Measurements from ENCODE around the gene COMMD4.
A peak's percentile ranks its signal among the peaks of the same experiment; 100 is the strongest.

Gene COMMD4

DNA sequence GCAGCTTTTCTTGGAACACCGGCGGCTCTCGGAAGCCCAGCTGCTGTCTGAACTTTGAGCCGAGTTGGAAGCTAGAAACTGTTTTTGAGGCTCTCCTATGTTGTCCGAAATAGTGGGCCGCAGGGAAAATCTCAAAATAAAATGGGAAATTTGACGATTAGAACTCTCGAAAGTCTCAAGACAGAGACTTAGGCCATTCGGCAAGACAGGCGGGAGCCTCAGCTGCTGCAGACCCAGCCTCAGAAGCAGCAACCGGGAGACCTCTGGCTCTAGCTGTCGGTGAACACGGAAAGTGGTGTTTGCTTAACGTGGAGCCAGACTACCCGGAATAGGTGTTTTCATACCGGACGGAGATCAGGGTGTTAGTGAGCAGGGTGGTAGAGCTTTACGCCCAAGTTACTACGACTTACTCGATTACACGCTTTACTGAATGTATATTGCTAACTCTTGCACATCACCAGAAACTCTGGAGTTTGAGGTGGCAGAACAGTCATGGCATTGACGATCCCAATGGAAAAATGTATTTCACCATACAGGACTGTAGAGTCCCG, 32.9 kb downstream of the COMMD4 start:
- Histone ChIP-seq H3K9ac (ENCODE audit: low read depth, low read length, poor library complexity, severe bottlenecking) (peak overlapping the region; percentile 88), H4K20me1 (ENCODE audit: insufficient read depth, low read length, poor library complexity, severe bottlenecking) (no peaks in the 10 kb centered on the region), H3K79me2 (ENCODE audit: insufficient read depth, low read length) (peaks cover 24% of the 10 kb centered on the region), H3K4me3 (ENCODE audit: low read length, poor library complexity, severe bottlenecking) (peak overlapping the region; percentile 85), H3K9me2 (replicated peaks; ENCODE audit: low read depth, low read length) (no peaks in the 10 kb centered on the region), H3K27me3 (ENCODE audit: insufficient read depth, low read length, poor library complexity, severe bottlenecking) (no peaks in the 10 kb centered on the region), H3K4me2 (ENCODE audit: low read depth, low read length, poor library complexity, severe bottlenecking) (peak overlapping the region; percentile 93), H2AFZ (ENCODE audit: low read length) (peak overlapping the region; percentile 78; the same call in 1 of the 2 replicates), H3K36me3 (ENCODE audit: insufficient read depth, low read length) (peaks cover 47% of the 10 kb centered on the region), H3K4me1 (ENCODE audit: insufficient read depth, low read length, poor library complexity, severe bottlenecking) (peaks cover 17% of the 10 kb centered on the region), H3K9me3 (ENCODE audit: insufficient read depth, low read depth, low read length) (no peaks in the 10 kb centered on the region), H3F3A (ENCODE audit: low read depth) (no peaks in the 10 kb centered on the region)
- TF ChIP-seq, protein P1, sequence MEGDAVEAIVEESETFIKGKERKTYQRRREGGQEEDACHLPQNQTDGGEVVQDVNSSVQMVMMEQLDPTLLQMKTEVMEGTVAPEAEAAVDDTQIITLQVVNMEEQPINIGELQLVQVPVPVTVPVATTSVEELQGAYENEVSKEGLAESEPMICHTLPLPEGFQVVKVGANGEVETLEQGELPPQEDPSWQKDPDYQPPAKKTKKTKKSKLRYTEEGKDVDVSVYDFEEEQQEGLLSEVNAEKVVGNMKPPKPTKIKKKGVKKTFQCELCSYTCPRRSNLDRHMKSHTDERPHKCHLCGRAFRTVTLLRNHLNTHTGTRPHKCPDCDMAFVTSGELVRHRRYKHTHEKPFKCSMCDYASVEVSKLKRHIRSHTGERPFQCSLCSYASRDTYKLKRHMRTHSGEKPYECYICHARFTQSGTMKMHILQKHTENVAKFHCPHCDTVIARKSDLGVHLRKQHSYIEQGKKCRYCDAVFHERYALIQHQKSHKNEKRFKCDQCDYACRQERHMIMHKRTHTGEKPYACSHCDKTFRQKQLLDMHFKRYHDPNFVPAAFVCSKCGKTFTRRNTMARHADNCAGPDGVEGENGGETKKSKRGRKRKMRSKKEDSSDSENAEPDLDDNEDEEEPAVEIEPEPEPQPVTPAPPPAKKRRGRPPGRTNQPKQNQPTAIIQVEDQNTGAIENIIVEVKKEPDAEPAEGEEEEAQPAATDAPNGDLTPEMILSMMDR (conservative IDR thresholded peaks at IDR 0.05; ENCODE audit: low read length) = no peak
- no peak for TF ChIP-seq EZH2phosphoT487 (IDR thresholded peaks at IDR 0.05; ENCODE audit: borderline replicate concordance)

DNA sequence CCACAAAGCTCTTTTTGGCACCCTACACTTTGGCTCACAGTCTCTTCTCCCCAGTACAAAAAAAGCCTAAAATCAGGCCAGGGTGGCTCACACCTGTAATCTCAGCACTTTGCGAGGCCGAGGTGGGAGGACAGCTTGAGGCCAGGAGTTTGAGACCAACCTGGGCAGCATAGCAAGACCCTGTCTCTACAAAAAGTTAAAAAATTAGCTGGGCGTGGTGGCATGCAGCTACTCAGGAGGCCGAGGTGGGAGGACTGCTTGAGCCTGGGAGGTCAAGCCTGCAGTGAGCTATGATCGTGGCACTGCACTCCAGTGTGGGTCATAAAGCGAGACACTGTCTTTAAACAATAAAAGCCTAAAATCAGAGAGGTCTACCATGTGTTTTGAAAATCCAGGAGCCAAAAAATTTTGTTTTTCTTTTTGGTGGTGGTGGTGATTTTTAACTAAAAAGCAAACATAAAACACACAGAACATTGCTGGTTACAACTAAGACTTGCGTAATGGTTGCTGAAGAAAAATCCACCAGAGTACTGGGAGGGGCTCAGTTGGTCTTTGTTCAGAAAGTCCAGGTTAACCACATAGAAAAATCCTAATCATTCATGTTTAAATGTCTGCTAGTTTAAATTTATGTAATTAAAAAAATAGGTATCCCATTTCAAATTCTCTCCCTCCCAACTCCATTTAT, 34.2 kb downstream of the COMMD4 start:
- Histone ChIP-seq H3K4me2 (ENCODE audit: low read depth, low read length, poor library complexity, severe bottlenecking) (no peak overlapping the region), H2AFZ (ENCODE audit: low read length) (no peak overlapping the region), H3K9ac (ENCODE audit: low read depth, low read length, poor library complexity, severe bottlenecking) (no peak overlapping the region), H3K4me1 (ENCODE audit: insufficient read depth, low read length, poor library complexity, severe bottlenecking) (peaks cover 17% of the 10 kb centered on the region), H3K4me3 (ENCODE audit: low read length, poor library complexity, severe bottlenecking) (no peak overlapping the region), H4K20me1 (ENCODE audit: insufficient read depth, low read length, poor library complexity, severe bottlenecking) (no peaks in the 10 kb centered on the region), H3K36me3 (ENCODE audit: insufficient read depth, low read length) (peaks cover 56% of the 10 kb centered on the region), H3K79me2 (ENCODE audit: insufficient read depth, low read length) (peaks cover 24% of the 10 kb centered on the region), H3K9me2 (replicated peaks; ENCODE audit: low read depth, low read length) (no peaks in the 10 kb centered on the region), H3K9me3 (ENCODE audit: insufficient read depth, low read depth, low read length) (no peaks in the 10 kb centered on the region), H3K27me3 (ENCODE audit: insufficient read depth, low read length, poor library complexity, severe bottlenecking) (no peaks in the 10 kb centered on the region), H3F3A (ENCODE audit: low read depth) (no peaks in the 10 kb centered on the region)
- TF ChIP-seq EZH2phosphoT487 (IDR thresholded peaks at IDR 0.05; ENCODE audit: borderline replicate concordance) = no peak
- TF ChIP-seq, protein P1 (conservative IDR thresholded peaks at IDR 0.05; ENCODE audit: low read length) = no peak

DNA sequence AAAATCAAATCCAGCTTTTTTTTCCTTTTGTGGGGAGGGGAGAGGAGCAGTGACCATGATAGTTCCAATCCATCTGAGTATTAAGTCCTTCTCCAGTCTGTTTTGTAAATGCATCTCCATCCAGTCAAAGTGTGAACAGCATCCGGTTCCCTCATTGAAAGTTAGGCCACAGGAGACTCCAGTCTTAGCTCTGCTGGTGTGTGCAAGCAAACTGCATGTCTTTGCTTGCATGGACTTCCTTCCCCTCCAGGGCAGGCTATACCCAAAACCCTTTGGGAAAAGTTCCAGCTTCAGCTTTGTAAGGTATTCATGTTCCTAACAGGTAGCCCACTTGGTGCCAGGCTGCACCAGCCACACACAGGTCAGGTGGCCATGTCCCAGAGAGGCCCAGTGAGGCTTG, 35.6 kb downstream of the COMMD4 start:
- Histone ChIP-seq H3K9ac (ENCODE audit: low read depth, low read length, poor library complexity, severe bottlenecking) (no peak overlapping the region), H3K79me2 (ENCODE audit: insufficient read depth, low read length) (peaks cover 22% of the 10 kb centered on the region), H3F3A (ENCODE audit: low read depth) (no peaks in the 10 kb centered on the region), H4K20me1 (ENCODE audit: insufficient read depth, low read length, poor library complexity, severe bottlenecking) (no peaks in the 10 kb centered on the region), H3K36me3 (ENCODE audit: insufficient read depth, low read length) (peaks cover 67% of the 10 kb centered on the region), H3K9me3 (ENCODE audit: insufficient read depth, low read depth, low read length) (no peaks in the 10 kb centered on the region), H3K4me2 (ENCODE audit: low read depth, low read length, poor library complexity, severe bottlenecking) (no peak overlapping the region), H3K4me3 (ENCODE audit: low read length, poor library complexity, severe bottlenecking) (no peak overlapping the region), H3K4me1 (ENCODE audit: insufficient read depth, low read length, poor library complexity, severe bottlenecking) (peaks cover 17% of the 10 kb centered on the region), H3K9me2 (replicated peaks; ENCODE audit: low read depth, low read length) (no peaks in the 10 kb centered on the region), H2AFZ (ENCODE audit: low read length) (no peak overlapping the region), H3K27me3 (ENCODE audit: insufficient read depth, low read length, poor library complexity, severe bottlenecking) (no peaks in the 10 kb centered on the region)
- TF ChIP-seq, protein P1 (conservative IDR thresholded peaks at IDR 0.05; ENCODE audit: low read length) = no peak
- no peak for TF ChIP-seq EZH2phosphoT487 (IDR thresholded peaks at IDR 0.05; ENCODE audit: borderline replicate concordance)
